ENCODE results near the gene PUSL1. TPM values are rescaled to one million over a fixed set of nuclear protein-coding genes. Genes with fewer than 3 reads are reported as not detected.

Gene PUSL1
- total RNA-seq, 1 experiment from 2014 or later = 22.7 TPM

DNA sequence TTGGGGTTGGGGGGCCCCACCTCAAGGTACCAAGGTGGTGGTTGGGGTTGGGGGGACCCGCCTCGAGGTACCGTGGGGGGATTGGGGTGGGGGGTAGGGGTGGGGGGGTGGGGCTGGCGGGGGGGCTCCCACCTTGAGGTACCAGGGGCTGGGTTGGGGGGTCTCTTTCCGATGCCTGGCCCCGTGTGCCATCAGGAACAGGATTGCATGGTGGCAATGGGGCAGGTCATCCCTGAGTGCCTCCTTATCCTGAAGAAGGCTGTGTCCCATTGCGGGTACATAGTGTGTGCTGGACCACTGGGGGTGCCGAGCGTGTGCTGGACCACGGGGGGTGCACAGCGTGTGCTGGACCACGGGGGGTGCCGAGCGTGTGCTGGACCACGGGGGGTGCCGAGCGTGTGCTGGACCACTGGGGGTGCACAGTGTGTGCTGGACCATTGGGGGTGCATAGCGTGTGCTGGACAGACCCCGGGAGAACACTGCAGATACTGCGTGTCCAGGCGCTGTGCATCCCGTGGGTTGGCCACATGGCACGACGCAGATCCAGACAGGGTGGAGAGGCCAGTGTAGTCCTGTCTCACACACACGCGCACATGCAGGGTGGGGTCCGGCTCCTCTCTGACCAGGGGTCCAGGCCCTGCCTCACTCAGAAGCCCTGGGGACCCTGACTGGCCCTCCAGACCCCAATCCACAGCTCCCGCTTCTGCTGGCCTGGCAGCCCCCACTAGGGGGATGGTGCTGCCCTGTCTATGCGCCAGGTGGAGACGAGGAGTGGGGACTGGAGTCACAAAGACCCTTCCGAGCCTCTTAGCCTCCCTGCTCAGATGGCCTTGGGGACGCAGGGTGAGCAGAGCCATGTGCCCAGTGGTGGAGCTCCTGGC lies 23.9 kb upstream of the PUSL1 start:
- intact Hi-C loops (cut with micrococcal nuclease; ENCODE audit: unreplicated experiment) = no loop called here
- peaks cover 6% of the 10 kb centered on the region for H3K36me3 Mint-ChIP-seq (ENCODE audit: insufficient read depth, unreplicated experiment)
- no peak overlapping the region for H3K27ac Mint-ChIP-seq (ENCODE audit: unreplicated experiment)
- CTCF ChIA-PET = no interaction called here
- DNase-seq = no peak
- no peak overlapping the region for H3K4me3 Mint-ChIP-seq (ENCODE audit: low read depth, unreplicated experiment)
- H3K9me3 Mint-ChIP-seq (ENCODE audit: low read depth, unreplicated experiment) = no peaks in the 10 kb centered on the region
- TF ChIP-seq CTCF (IDR thresholded peaks at IDR 0.05; ENCODE audit: unreplicated experiment) = no peak
- no peaks in the 10 kb centered on the region for H3K27me3 Mint-ChIP-seq (ENCODE audit: unreplicated experiment)
- BruUV-seq (replicated peaks) = no TSS peak
- peaks cover 10% of the 10 kb centered on the region for H3K4me1 Mint-ChIP-seq (ENCODE audit: low read depth, unreplicated experiment)

- Mint-ChIP-seq H3K4me1 (ENCODE audit: low read depth, unreplicated experiment) (peaks cover 10% of the 10 kb centered on the region), H3K9me3 (ENCODE audit: low read depth, unreplicated experiment) (no peaks in the 10 kb centered on the region), H3K27ac (ENCODE audit: unreplicated experiment) (no peak overlapping the region), H3K36me3 (ENCODE audit: insufficient read depth, unreplicated experiment) (peaks cover 9% of the 10 kb centered on the region), H3K27me3 (ENCODE audit: unreplicated experiment) (no peaks in the 10 kb centered on the region), H3K4me3 (ENCODE audit: low read depth, unreplicated experiment) (no peak overlapping the region)
- TF ChIP-seq CTCF (IDR thresholded peaks at IDR 0.05; ENCODE audit: unreplicated experiment) = no peak
- BruUV-seq (replicated peaks) = no TSS peak
- intact Hi-C loops (cut with micrococcal nuclease; ENCODE audit: unreplicated experiment) = no loop called here
- CTCF ChIA-PET = no interaction called here
- DNase-seq = no peak
Measured at GRCh38 chr1:1285102-1285571, 23.3 kb upstream of the PUSL1 start.

DNA sequence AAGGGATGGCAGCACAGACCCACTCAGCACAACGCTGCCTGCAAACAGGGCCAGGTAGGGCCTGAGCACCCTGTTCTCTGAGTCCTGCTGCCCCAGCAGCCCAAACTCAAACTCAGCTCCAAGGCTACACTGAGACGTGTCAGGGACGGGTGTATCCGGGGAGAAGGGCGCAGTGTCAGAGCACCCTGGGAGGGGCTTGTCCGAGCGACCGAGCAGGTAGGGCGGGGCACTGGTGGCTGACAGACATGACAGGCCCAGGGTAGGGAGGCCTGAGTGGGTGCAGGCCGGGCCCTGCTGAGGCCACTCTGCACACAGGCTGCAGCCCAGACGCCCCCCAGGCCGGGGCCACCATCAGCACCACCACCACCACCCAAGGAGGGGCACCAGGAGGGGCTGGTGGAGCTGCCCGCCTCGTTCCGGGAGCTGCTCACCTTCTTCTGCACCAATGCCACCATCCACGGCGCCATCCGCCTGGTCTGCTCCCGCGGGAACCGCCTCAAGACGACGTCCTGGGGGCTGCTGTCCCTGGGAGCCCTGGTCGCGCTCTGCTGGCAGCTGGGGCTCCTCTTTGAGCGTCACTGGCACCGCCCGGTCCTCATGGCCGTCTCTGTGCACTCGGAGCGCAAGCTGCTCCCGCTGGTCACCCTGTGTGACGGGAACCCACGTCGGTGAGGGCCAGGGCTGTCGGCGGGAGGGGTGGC lies 22.6 kb upstream of the PUSL1 start:
- CTCF ChIA-PET = interaction anchor here (0.6 kb wide), 1 partner anchor 1325 kb away, joined by 3 read pairs; no protein-coding TSS in a partner anchor
- no peak for DNase-seq

More for the DNA sequence above, 22.6 kb upstream of the PUSL1 start:
- Mint-ChIP-seq H3K36me3 (ENCODE audit: insufficient read depth, unreplicated experiment) (peaks cover 11% of the 10 kb centered on the region), H3K4me3 (ENCODE audit: low read depth, unreplicated experiment) (no peak overlapping the region), H3K27ac (ENCODE audit: unreplicated experiment) (no peak overlapping the region), H3K4me1 (ENCODE audit: low read depth, unreplicated experiment) (peaks cover 10% of the 10 kb centered on the region), H3K9me3 (ENCODE audit: low read depth, unreplicated experiment) (no peaks in the 10 kb centered on the region), H3K27me3 (ENCODE audit: unreplicated experiment) (no peaks in the 10 kb centered on the region)
- intact Hi-C loops (cut with micrococcal nuclease; ENCODE audit: unreplicated experiment) = no loop called here
- no peak for TF ChIP-seq CTCF (IDR thresholded peaks at IDR 0.05; ENCODE audit: unreplicated experiment)
- BruUV-seq (replicated peaks) = no TSS peak

Data from Calu3 (cell line).